Non-pigmented ciliary epithelial cell (primary cell): ENCODE data around the gene GABRA5.
"Not testable (repeated sequence)": the region's sequence is repeated elsewhere in the genome, so short reads cannot be mapped to it uniquely, and the experiment has no call there.

Experiments
- DNase-seq: peaks from one replicate; pipeline ENCODE4 v3.0.0-alpha.2; 2010; ENCODE audit warnings: low read depth

GABRA5 gene

DNA sequence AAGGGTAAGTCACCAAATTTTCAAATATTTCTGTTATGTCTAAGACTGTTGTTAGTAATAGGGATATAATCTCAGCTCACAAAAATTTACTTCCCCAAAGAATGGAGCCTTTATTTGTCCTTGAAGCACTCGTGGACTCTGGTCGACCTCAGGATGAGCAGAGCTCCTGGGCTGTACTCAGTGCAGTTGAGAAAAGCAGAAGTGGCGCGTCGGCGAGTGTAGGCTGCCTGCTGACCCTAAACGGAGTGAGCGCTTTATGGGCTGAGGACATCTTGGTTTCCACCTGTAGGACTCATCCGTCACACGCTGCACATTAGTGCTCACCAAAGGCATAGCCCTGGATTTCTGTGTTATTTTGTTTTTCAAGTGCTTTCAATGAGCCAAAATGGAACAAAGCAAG lies 11.0 kb downstream of the GABRA5 start:
- no peak for DNase-seq

DNA sequence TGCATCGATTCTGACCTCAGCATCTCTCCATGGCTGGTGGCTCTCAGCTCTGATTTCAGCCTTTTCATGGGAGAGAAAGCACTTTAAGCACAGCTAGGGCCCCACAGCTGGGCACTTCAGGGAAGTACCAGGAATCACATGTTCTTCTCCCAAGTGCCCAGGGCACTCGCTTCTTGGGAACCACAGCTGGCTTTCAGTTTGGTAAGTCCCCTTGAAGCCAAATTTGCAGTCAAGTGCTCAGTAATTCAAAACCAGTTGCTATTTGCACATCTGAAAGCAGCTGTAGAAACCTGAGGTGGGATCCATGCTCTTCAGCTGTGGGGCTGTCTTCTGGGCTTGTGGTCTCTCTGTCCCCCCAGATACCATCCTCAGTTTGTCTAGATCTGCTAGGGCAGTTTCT lies 12.8 kb downstream of the GABRA5 start:
- no peak for DNase-seq

GRCh38 chr15:26882112-26882511 lies 15.2 kb downstream of the GABRA5 start:
- DNase-seq, result no peak

GRCh38 chr15:26882616-26883365 lies 15.9 kb downstream of the GABRA5 start:
- DNase-seq, result no peak

DNA sequence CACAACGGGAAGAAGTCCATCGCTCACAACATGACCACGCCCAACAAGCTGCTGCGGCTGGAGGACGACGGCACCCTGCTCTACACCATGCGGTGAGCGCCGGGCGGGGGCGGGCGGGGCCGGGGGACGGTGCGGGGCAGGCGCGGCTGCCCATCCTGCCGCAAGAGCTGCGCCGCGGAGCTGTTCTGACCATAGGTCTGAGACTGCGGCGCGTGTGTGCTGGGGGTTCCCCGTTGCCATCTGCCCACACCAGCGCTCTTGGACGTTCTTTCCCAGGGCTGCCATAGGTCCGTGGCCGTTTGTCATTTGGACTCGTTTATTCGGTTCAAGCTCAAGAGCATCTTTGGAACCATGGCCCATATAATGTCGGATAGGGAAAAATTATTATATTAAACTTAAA lies 16.6 kb downstream of the GABRA5 start:
- DNase-seq, result no peak

- DNase-seq, result no peak
Measured at GRCh38 chr15:26886566-26886965, 19.7 kb downstream of the GABRA5 start.

GRCh38 chr15:26887926-26888666 lies 21.2 kb downstream of the GABRA5 start:
- DNase-seq, result no peak

GRCh38 chr15:26888761-26889160 lies 21.9 kb downstream of the GABRA5 start:
- DNase-seq, result no peak

GRCh38 chr15:26889298-26889898 lies 22.5 kb downstream of the GABRA5 start:
- DNase-seq, result peak; percentile 43

- DNase-seq, result no peak
Measured at GRCh38 chr15:26890451-26890850, 23.6 kb downstream of the GABRA5 start.

GRCh38 chr15:26890988-26891387 lies 24.1 kb downstream of the GABRA5 start:
- no peak for DNase-seq

GRCh38 chr15:26891448-26892181 lies 24.8 kb downstream of the GABRA5 start:
- DNase-seq, result peak; percentile 35

GRCh38 chr15:26892182-26892518 lies 25.3 kb downstream of the GABRA5 start:
- no peak for DNase-seq

DNA sequence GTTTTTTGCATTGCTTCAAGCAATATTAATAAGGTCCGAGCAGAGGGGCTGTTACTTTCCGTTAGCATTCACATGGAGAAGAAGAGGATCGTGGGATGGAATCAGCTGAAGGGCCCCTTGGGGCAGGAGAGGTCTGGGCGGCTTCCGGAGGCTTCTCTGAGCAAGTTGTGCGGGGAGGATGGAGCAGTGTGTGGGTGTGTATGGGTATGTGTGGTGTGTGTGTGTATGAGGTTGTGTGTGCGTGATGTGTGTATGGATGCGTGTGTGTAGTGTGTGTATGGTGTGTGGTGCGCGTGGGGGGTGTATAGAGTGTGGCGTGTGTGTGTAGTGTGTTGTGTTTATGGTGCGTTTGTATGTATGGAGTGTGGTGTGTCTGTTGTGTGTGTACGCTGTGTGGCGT lies 25.8 kb downstream of the GABRA5 start:
- DNase-seq, result no peak

DNA sequence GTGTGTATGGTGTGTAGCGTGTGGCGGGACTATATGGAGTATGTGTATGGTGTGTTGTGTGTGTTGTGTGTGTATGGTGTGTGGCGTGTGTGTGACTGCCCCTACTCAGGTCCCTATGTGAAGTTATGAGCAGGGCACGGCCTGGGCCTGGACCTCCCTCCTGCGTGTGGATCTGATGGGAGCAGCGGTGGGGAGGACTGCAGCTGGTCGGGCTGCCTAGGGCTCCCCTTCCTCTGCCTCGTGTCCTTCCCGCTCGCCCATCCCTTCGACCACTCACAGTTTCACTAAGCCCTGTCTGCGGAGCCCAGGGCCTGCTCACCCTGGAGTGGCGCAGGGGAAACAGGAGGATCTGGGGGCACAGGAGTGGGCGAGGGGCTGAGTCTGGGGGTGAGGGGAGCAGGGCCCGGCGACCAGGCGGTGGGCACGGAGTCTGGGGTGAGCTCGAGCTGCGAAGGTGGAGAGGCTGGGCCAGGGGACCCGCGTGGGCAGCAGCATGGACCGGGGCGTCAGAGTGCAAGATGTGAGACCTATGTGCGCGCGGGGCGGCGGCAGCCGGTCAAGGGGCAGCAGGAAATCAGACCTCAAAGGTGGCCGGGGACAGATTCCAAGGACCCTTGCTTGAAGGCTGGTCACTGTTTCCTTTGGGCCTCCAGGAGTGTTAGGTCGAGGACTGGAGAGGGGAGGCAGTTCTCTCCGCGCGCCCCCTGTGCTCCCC lies 26.6 kb downstream of the GABRA5 start:
- DNase-seq, result no peak

GRCh38 chr15:26894181-26894580 lies 27.3 kb downstream of the GABRA5 start:
- no peak for DNase-seq

DNA sequence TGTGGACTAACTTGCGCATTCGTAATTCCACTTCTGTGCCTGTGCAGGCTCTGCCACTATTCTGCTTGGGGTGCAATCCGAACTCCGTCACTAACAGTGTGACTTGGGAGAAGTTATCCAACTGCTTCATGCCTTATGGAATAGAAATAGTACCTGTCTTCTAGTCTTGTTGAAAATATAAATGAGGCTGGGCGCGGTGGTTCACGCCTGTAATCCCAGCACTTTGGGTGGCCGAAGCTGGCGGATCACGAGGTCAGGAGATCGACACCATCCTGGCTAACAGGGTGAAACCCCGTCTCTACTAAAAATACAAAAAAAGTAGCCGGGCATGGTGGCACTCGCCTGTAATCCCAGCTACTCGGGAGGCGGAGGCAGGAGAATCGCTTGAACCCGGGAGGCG lies 28.5 kb downstream of the GABRA5 start:
- DNase-seq, result not testable (repeated sequence)

GRCh38 chr15:26899658-26900057 lies 32.8 kb downstream of the GABRA5 start:
- DNase-seq, result no peak

DNA sequence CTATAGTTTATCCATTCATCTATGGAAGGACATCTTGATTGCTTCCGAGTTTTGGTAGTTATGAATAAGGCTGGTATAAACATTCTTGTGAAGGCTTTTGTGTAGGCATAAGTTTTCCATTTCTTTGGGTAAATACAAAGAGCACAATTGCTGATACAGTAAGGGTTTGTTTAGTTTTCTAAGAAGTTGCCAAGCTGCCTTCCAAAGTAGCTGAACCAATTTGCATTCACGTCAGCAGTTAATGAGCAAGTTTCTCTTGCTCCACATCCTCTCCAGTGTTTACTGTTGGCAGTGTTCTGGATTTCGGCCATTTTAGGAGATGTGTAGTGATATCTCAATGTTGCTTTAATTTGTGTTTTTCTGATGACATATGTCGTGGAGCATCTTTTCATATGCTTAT lies 34.2 kb downstream of the GABRA5 start:
- DNase-seq, result no peak

DNA sequence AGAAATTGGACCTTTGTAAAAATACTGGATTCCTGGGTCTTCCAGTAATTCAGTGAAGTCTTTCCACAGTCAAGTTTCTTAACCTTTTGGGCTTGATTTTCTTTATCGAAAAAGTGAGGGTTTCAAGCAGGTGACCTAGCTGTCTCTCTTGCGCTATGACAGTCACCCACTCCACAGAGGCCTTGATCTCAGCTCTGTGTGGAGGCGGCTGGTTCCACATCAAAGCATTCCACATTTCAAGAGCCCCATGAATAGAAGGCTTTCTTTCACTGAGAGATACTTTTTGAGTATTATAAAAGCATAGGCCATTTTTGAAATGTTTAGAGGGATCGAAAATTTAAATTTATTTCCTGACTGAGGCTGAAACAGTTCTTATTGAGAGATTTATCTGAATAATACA lies 43.9 kb downstream of the GABRA5 start:
- no peak for DNase-seq

- no peak for DNase-seq
Measured at GRCh38 chr15:26921433-26921832, 54.6 kb downstream of the GABRA5 start.

DNA sequence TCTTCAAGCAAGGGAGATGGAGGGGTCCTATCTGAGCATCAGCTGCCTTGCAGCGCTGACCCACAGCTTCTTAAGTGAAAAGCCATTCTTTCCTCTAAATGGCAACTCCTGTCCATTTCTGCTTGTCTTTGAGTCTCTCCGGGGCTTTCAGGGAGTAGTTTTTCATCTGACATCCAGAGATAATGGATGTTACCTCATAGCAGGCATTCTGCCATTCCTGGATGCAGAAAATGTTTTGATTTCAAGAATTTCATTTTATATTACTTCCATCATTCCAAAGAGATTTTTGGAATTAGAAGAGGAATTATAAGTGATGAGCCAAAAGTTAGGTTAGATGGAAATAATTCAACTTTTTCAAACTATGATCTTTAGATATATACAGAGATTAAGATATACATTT lies 59.2 kb downstream of the GABRA5 start:
- DNase-seq, result no peak
